ENCODE results near the gene HSPA12B.

DNA sequence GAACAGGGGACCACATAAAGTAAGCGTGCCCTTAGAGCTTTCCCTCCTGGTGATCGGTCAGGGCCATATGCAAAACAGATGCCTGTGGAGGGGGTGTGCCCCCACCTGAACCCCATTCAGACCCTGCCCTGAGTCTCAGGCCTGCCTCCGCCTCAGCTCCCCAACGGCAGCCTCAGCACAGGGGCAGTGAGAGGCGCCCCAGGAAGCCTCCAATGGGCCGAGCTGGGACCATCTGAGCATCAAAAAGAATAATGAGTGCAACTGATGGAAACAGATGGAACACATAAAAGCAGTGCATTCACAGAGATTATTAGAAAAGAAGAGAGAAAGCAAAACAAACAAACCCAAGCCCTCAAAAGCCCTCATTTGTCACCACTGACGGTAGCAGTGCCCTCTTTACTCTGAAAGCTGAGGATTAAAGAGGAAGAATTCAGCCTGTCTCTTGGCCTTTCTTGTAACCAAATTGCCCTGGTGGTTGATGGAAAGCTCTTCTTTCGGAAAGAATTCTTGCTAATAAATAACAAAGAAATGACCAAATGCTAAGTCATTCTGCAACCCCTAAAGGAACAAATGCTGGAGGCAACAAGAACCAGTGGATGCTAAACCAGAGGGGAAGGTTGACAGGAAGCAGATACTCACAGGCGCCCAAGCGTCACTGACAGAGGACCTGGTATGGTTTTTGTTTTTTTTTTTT is 28.3 kb downstream of the HSPA12B start:
- TF ChIP-seq CTCF (IDR thresholded peaks at IDR 0.05) (no peak), HMGA2 (CRISPR knock-in tag; IDR thresholded peaks at IDR 0.05) (no peak), ZNF317 (CRISPR knock-in tag; IDR thresholded peaks at IDR 0.05; ENCODE audit: borderline replicate concordance, low read depth) (no peak), NR1H2 (CRISPR knock-in tag; IDR thresholded peaks at IDR 0.05) (no peak), ZNF121 (CRISPR knock-in tag; IDR thresholded peaks at IDR 0.05) (no peak), STAT6 (CRISPR knock-in tag; conservative IDR thresholded peaks at IDR 0.05; ENCODE audit: low read depth) (no peak), ZNF416 (CRISPR knock-in tag; IDR thresholded peaks at IDR 0.05) (no peak), CREM (CRISPR knock-in tag; IDR thresholded peaks at IDR 0.05) (no peak), ATF3 (CRISPR knock-in tag; conservative IDR thresholded peaks at IDR 0.05) (no peak)
